A549 treated with DMSO at 1 μM for 4 hours (cell line): Measurements from ENCODE around the gene PPP1R2B. TPM values are rescaled to one million over a fixed set of nuclear protein-coding genes. Genes with fewer than 3 reads are reported as not detected.

Experiments used
- total RNA-seq: library from RNA; stranded (reverse); fragments of 200-300 nt; extraction: Qiagen RNA extraction; gene quantifications from 5 replicates; pipeline ENCODE4 v1.2.3, GENCODE V29; 2022; ENCODE audit warnings: low read depth

PPP1R2B gene
- 0.10 to 0.13 TPM (median 0.13 TPM) in 5 replicates for total RNA-seq

DNA sequence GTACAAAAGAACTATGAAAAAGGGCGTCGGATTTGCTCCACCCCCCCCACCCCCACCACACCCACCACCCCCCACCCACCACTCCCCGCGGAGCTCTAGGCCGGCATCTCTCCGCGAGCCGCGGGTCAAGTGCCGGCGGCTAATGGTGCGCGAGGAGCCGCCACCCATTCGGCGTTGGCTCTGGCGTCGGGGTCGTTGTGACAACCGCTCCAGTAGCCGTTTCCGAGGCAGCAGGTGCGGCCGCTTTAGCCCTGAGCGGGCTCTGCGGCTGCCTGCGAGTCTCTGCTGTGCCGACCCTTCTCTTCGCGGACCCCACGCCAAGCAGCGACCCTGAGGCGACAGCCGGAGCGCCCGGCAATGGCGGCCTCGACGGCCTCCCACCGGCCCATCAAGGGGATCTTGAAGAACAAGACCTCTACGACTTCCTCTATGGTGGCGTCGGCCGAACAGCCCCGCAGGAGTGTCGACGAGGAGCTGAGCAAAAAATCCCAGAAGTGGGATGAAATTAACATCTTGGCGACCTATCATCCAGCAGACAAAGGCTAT, at the start of gene PPP1R2B:
Gene PPP1R2B (plus strand): TSS at position 90 of the 546 bp plus-strand sequence. CDS start 268 bp downstream, at position 358.

Other genes with a start within 250 kb of the PPP1R2B start
- gene TIMD4, start 112.9 kb downstream of the PPP1R2B start, total RNA-seq = 0.72 to 1.9 TPM (median 1.4 TPM) in 5 replicates
- 35.8 to 44.2 TPM (median 43.9 TPM) in 5 replicates for gene HAVCR1, start 208.8 kb downstream of the PPP1R2B start, total RNA-seq